ENCODE data around the gene LPP. TPM values are rescaled to one million over a fixed set of nuclear protein-coding genes. Genes with fewer than 3 reads are reported as not detected.

Gene LPP
- polyA plus RNA-seq, 3 donors, result 26.4 to 31.9 (median 28.6) TPM

- DNase-seq (ENCODE audit: extremely low read depth in 1 of 11, low read depth in 9 of 11, low spot score in 4 of 11), result no peak
These were observed 413.7 kb downstream of the LPP start for GRCh38 chr3:188567478-188568195.

DNA sequence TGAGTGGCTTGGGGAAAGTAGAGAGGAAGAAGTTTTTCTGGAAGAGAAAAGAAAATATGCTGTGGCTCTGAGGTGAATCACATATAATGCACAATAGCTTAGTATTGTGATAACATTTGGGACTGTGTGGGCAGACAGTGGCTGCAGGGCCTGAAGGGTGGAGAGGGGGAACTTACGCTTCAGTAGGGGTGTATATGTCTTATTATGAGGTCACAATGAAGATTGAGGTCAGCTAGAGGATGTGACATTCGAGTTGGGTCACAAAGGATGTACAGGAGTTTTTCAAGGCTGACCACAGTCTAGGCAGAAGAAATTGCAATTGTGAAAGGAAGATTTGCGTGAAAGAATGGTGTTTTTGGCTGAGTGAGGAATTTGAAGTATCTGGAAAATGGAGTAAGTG is 414.8 kb downstream of the LPP start:
- DNase-seq (ENCODE audit: extremely low read depth in 1 of 11, low read depth in 9 of 11, low spot score in 4 of 11), result no peak

DNA sequence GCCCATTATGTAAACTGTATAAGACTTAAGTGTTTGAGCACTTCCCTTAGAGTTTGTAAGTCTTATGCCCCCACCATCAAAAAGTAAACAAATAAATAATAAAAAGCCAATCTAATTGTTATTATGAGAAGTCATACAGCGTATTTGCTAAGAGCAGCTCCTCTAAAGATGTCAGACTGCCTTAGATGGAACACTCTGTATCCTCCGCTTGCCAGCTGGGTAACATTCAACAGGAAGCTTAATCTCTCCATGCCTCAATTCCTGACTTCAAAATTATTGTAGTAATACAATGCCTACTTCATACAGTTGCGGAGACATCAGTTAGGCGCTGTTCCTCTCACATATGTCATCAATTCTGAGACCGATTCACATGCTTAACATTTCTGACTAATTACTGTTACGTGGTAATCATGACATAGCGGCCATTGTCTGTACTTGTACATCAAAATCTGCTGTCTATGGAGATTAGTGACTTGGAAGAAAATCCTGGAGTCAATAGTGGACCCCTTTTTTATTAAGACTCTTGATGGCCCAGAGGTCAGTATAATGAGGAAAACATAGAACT is 417.7 kb downstream of the LPP start:
- DNase-seq (ENCODE audit: extremely low read depth in 1 of 11, low read depth in 9 of 11, low spot score in 4 of 11), result no peak

DNA sequence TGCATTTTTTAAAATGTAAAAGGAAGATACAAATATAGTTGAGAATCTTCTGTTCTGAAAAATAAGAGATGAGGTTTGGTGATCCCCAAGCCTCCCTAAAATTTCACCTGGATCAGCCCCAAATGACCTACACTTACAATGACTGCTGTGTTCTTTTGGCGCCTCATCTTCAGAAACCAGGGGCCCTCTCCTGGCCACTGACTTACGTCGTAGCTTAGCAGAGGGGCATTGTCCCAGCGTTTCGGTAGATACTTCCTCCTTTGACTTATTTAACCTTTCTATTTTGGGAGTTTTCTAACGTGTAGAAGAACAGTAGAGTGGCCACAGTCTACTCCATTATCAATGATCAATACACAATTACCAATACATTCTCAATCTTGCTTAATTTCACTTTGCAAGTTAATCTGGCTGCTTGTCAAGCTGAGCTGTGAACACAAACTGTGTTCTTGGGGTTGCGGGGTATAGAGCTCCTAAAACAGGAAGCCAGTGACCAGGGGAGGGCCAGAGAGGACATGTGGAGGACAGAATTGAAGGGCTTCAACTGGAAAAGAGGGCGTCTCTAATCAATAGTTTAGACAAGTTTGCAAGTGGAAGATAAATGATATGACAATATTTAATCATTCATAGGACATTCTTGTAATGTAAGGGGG is 419.5 kb downstream of the LPP start:
- no peak for DNase-seq (ENCODE audit: extremely low read depth in 1 of 11, low read depth in 9 of 11, low spot score in 4 of 11)

DNA sequence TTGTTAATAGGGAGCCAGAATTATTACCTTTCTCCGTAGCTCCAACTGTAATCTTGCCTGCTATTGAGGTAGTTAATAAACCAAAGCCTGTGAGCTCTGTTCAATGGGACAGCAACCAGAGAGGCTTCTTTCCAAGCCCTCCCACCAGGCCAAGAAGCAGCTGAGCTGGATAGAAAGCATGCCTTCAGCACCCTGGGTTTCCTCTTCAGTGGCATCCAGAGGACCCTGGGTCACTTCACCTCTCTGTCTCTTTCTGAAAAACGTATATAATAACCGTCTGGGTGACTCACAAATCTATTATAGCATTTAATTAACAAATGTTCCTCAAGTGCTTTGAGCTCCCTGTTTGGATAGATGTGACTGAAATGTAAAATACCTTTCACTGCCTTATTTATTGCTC is 420.0 kb downstream of the LPP start:
- DNase-seq (ENCODE audit: extremely low read depth in 1 of 11, low read depth in 9 of 11, low spot score in 4 of 11), result no peak

DNA sequence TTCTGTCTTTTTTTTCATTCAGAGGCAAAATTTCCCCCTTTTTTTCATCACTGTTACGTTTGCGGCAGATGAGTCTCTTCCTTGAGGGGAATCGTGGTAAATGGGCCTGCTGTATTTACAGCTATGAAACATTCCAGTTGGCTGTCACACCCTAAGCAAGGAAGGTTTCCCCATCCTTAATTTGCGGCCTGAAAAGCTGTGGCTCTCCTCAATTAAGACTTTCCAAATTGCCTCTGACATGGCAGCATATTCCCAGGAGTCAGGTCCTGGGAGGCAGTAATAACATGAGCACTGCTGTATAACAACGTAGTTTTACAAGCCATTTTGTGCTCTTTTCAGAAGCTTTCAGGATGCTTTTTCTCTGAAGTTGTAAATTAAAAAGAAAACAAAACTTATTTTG is 420.9 kb downstream of the LPP start:
- DNase-seq (ENCODE audit: extremely low read depth in 1 of 11, low read depth in 9 of 11, low spot score in 4 of 11), result no peak

- no peak for DNase-seq (ENCODE audit: extremely low read depth in 1 of 11, low read depth in 9 of 11, low spot score in 4 of 11)
These were observed 421.5 kb downstream of the LPP start for GRCh38 chr3:188575501-188575900.

DNA sequence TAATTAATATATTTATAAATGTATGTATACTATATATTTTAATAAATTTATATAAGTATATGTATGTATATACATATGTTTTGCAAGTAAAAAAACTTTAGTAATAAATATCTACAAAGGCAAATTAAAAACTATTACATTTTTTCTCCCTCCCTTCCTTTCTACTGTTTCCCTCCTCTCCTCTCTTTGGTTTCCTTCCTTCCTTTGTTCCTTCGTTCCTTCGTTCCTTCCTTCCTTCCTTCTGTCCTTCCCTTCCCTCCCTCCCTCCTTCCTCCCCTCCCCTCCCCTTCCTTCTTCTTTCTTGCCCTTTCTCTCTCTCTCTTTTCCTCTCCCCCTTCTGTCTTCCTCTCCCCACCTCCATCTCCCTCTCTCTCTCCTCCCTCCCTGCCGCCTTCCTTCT is 423.6 kb downstream of the LPP start:
- DNase-seq (ENCODE audit: extremely low read depth in 1 of 11, low read depth in 9 of 11, low spot score in 4 of 11), result no peak

GRCh38 chr3:188578576-188579363 is 424.8 kb downstream of the LPP start:
- DNase-seq (ENCODE audit: extremely low read depth in 1 of 11, low read depth in 9 of 11, low spot score in 4 of 11), result no peak

- DNase-seq (ENCODE audit: extremely low read depth in 1 of 11, low read depth in 9 of 11, low spot score in 4 of 11), result no peak
These were observed 426.3 kb downstream of the LPP start for GRCh38 chr3:188580223-188580622.

- DNase-seq (ENCODE audit: extremely low read depth in 1 of 11, low read depth in 9 of 11, low spot score in 4 of 11), result no peak
These were observed 426.7 kb downstream of the LPP start for GRCh38 chr3:188580659-188581058.

DNA sequence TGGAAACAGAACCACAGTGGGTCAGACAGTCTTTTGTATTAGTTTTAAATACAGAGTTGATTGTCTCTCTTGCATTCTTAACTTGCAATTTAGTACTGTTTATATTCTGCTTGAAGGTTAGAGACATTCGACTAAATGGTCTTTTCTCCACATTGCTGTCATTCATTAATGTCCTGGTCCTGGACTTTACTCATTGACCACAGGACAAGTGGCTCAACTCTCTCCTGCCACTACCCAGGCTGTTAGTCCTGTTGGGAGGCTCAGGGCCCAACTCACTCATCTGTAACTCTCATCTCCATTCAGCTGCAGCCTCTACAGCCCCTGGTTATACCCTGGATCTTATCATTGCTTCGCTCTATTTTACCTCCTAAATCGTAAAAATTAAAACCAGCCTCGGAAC is 427.4 kb downstream of the LPP start:
- DNase-seq (ENCODE audit: extremely low read depth in 1 of 11, low read depth in 9 of 11, low spot score in 4 of 11), result peak in 1 of 11 donors; percentile 21

GRCh38 chr3:188581792-188582191 is 427.8 kb downstream of the LPP start:
- no peak for DNase-seq (ENCODE audit: extremely low read depth in 1 of 11, low read depth in 9 of 11, low spot score in 4 of 11)

- DNase-seq (ENCODE audit: extremely low read depth in 1 of 11, low read depth in 9 of 11, low spot score in 4 of 11), result no peak
These were observed 429.6 kb downstream of the LPP start for GRCh38 chr3:188583341-188584161.

GRCh38 chr3:188584162-188584529 is 430.2 kb downstream of the LPP start:
- peak in 2 of 11 donors; percentile 14 to 22 for DNase-seq (ENCODE audit: extremely low read depth in 1 of 11, low read depth in 9 of 11, low spot score in 4 of 11)

DNA sequence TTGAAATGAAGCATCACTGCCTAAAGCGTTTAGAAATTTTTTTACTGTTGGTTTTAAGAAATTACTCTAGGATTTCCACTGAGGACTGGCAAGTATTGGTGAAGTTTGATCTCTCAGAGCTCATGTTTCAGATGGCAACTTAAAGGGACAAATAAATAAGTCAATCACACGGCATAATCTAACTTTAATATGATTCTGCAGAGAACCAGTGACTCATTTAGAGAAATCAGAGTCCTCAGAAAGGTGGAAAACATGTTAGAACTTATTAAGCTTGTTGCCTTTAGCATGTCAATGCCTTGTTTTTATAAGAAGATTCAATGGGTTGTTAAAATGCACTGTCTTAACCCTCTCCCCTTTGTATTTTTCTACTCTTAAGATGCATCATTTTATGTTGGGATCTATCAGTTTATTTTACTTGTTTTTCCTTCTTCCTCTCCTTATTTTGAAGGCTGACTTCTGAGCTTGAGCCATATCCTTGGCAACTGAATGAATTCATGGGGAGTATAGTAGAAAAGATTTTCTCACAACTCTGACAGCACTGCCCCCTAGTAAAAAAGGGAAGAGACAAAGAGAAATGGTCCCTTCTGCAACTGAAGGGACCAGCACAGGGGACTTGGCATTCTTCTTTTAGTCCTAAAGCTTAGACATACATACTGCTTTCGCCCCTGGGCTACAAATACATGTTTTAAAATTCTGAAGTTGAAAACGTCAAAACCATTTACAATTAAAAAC is 431.2 kb downstream of the LPP start:
- no peak for DNase-seq (ENCODE audit: extremely low read depth in 1 of 11, low read depth in 9 of 11, low spot score in 4 of 11)

GRCh38 chr3:188589071-188589470 is 435.1 kb downstream of the LPP start:
- DNase-seq (ENCODE audit: extremely low read depth in 1 of 11, low read depth in 9 of 11, low spot score in 4 of 11), result no peak

- DNase-seq (ENCODE audit: extremely low read depth in 1 of 11, low read depth in 9 of 11, low spot score in 4 of 11), result no peak
These were observed 435.8 kb downstream of the LPP start for GRCh38 chr3:188589771-188590170.

Data from renal cortex interstitium (tissue), 11 donors.